ENCODE results near the gene MAGEA4.
"Not testable (repeated sequence)": the region's sequence is repeated elsewhere in the genome, so short reads cannot be mapped to it uniquely, and the experiment has no call there.

MAGEA4 gene, protein sequence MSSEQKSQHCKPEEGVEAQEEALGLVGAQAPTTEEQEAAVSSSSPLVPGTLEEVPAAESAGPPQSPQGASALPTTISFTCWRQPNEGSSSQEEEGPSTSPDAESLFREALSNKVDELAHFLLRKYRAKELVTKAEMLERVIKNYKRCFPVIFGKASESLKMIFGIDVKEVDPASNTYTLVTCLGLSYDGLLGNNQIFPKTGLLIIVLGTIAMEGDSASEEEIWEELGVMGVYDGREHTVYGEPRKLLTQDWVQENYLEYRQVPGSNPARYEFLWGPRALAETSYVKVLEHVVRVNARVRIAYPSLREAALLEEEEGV

DNA sequence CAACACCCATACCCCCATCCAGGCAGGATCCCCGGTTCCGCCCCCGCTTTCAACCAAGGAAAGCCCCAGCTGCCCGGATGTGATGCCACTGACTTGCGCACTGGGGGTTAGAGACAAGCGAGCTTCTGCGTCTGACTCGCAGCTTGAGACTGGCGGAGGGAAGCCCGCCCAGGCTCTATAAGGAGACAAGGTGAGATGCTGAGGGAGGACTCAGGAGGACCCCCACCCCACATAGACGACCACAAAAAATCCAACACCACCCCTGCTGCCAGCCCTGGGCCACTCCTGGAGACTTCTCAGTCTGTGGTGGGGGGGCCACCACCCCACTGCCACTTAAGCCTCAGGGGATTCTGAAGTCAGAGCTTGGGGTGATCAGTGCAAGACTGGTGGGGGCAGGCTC lies at the start of gene MAGEA4:
MAGEA4 (plus strand) TSS at position 110 of the 400 bp plus-strand sequence. CDS start 10,776 bp downstream, outside the sequence.
- no peak for DNase-seq (ENCODE audit: low spot score)

DNA sequence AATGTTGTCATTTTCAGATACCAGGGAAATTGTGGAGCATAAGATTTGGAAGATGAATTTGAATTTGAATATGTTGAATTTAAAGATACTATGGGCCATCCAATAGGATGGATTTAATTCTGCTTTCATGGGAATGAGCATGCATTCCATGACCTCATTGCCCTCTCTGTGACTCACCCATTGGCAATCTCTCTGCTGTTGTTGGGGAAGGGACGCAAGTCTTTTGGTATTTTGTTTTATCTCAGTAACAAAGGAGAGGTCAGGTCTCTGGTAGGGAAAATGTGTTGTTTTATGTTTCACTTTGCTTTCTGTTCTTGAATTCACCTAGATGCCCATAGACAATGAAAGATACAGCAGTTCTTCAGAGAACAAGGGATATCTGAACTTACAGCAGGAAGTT lies 42.1 kb upstream of the MAGEA4 start:
- DNase-seq (ENCODE audit: low spot score) = no peak

DNA sequence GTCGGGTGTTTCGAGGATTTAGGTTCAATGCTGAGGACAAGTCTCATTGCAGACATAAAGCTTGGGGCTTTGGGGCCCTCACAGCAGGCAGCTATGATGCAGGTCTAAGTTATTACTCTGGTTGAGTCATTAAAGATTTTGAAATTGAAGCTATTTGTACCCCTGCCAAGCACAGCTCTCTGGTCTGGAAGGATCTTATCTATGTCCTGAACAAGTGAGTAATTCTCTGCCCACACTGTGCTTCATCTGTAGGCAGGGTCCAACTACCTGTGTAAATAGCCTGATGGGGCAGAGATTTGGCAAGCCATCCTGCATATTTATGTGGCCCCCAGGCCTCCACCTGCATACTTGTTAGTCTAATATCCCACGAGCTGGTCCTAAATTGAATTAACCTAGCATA lies 41.4 kb upstream of the MAGEA4 start:
- DNase-seq (ENCODE audit: low spot score) = no peak

DNA sequence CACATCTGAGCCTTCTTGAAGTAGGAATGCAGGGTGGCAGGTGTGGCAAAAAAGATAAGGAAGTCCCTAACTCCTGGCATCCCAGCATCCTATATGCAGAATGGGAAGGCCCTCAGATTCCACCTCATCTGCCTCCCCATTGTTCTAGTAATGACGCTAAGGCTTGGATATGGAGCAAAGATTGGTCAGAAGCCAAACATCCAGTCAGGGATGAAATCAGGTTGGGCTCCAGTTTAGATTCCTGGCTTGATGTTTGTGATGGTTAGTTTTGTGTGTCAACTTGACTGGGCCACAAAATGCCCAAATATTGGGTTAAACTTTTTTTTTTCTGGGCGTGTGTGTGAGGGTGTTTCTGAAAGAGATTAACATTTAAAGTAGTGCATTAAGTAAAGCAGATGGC lies 39.6 kb upstream of the MAGEA4 start:
- DNase-seq (ENCODE audit: low spot score) = no peak

DNA sequence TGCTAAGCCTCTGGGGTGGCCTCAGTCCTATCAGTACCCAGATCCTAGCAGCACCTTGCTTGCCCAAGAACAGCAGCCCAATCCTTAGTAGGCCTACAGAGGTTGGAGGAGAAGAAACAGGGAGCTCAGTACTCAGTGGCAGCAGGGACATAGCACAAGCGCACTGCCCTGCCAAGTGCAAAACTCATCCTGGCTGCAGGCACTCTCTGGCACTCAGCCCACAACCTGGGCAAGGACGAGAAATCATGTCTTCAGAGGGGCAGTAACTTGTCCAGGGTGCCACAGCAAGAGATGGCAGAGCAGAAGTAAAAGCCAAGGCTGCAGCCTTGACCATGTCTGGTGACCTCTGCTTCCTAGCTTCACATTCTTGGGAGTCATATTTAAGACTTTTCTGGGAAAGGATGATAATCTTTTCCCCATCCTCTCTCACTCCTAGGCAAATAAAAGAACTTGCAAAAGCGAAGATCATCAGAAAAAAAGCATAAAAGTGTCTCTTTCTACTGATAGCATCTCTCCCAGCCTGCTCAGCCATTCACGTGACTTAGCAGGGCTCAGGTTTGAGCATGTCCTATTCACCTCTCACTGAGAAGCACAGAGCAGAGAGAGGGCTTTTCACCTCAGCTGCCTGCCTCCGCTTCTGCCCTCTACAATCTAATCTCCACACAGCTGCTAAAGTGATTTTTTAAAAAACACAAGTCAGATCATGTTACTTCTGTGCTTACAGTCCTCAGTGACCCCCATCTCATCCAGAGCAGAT lies 37.2 kb upstream of the MAGEA4 start:
- no peak for DNase-seq (ENCODE audit: low spot score)

DNA sequence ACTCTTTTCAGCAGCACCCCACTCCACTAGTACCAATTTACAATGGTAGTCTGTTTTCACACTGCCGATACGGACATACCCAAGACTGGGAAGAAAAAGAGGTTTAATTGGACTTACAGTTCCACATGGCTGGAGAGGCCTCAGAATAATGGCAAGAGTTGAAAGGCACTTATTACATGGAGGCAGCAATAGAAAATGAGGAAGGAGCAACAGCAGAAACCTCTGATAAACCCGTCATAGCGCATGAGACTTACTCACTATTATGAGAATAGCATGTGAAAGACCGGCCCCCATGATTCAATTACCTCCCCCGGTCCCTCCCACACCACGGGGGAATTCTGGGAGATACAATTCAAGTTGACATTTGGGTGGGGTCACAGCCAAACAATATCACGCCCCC lies 34.1 kb upstream of the MAGEA4 start:
- DNase-seq (ENCODE audit: low spot score) = no peak

DNA sequence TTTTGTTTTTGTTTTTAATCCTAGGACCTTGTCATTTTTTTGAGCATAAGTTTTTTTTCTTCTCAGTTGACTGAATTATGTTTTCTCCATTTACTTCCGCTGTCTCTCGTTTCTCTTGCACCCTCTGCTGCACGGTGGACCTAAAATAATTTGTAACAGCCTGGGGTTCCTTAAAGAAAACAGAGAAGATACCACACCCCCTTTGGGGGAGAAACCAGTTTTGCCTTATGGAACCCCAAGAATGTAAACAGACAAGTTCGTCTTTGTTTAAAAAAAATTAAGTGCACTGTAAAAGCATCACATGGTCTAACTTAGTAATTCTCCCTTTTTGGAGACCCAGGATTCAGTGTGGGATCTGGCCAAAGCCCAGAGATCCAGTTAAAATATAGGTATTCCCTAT lies 32.8 kb upstream of the MAGEA4 start:
- no peak for DNase-seq (ENCODE audit: low spot score)

DNA sequence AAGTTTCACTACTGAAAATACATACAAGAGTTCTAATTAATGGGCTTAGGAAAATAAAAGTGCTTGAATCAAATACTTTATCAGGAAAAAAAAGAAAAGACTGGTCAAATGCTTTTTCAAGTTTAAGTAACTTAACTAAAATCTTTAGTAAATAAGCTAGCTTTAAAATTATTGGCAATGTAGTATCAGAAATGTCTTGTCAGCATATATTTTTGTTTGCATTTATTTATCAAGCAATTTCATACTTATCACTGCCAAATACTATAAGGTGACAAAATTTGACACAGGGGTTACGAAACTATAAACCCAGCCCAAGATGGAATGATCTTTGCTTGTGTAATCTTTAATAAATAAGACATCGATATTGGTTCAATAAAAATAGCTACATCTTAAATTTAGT lies 31.8 kb upstream of the MAGEA4 start:
- no peak for DNase-seq (ENCODE audit: low spot score)

DNA sequence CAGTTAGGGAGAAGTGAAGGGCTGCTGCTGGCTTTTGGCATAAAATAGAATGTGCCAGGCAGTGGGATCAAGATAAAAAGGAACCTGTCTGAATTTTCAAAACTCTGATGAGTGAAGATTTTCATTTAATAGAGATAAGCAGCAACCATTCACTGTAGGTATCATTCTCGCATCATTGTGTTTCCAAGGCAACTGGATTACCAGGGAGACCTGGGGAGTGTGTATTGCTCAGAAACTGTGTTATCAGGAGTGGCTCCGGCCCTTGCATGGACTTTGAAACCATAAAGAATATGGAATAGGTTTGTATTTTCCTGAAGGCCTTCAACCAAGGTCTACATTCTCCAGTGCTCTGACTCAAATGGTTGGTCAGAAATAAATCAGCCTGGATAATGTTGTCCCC lies 23.3 kb upstream of the MAGEA4 start:
- no peak for DNase-seq (ENCODE audit: low spot score)

DNA sequence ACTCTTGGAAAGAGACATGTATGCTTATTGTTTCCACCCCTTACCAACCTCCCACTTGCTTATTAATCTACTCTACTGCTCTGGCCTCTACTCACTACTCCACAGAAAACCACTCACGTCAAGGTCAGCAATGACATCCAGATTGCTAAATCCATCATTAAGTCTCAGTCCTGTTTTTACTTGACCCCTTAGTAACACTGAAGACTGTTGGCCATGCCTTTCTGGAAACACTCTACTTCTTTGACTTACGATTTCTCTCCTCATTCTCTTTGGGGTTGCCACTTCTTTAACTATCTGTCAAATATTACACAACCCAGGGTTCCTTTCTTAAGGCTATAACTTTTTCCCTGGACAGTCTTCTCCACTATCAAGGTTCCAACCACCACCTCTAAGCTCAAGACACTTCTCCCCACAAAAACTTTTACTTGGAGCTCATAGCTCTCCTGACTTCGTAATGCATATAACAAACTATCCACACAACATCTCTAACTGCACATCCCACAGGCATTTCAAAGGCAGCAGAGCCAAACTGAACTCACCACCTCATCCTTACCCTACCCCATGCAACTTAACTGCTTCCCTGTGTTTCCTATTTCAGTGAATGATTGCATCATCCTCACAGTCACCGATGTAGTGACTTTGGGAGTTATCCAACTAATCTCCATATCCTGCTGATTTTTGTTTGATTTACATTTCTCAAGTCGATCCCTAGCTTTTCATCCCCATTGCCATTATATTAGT lies 15.8 kb upstream of the MAGEA4 start:
- DNase-seq (ENCODE audit: low spot score) = no peak

DNA sequence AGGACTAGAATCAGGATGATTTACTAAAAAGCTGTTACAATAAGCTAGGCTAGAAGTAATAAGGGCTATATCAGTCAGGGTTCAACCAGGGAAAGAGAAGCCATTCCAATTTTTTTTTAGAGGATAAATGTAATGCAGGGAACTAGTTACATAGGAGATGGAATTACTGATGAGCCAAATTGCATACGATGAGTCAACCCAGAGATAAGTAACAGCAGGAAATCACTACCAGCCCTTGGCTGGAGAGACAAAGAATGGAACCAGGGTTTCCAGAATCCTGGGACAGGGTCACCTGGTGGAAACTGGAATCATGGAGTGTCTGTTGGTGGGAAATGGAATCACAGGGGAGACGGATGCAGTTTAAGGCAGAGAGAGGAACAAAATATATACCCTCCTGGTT lies 13.1 kb upstream of the MAGEA4 start:
- no peak for DNase-seq (ENCODE audit: low spot score)

DNA sequence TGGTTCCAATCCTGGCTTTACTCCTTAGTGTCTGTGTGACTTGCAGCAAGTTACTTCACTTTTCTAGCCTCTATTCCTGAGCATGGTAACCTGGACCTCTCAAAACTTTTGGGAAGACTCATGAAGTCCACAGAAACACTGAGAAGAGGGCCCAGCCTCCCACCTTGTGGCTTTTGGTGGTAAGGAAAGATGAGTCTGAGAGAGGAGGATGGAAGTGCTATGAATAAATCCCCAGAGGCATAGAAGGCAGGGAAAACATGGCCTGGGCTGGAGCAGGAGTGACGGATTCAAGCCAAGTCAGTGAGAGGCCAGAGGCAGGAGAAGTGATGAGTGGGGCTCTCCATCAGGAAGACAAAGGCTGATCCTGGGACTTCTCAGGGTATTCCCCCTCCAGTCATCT lies 10.9 kb upstream of the MAGEA4 start:
- no peak for DNase-seq (ENCODE audit: low spot score)

DNA sequence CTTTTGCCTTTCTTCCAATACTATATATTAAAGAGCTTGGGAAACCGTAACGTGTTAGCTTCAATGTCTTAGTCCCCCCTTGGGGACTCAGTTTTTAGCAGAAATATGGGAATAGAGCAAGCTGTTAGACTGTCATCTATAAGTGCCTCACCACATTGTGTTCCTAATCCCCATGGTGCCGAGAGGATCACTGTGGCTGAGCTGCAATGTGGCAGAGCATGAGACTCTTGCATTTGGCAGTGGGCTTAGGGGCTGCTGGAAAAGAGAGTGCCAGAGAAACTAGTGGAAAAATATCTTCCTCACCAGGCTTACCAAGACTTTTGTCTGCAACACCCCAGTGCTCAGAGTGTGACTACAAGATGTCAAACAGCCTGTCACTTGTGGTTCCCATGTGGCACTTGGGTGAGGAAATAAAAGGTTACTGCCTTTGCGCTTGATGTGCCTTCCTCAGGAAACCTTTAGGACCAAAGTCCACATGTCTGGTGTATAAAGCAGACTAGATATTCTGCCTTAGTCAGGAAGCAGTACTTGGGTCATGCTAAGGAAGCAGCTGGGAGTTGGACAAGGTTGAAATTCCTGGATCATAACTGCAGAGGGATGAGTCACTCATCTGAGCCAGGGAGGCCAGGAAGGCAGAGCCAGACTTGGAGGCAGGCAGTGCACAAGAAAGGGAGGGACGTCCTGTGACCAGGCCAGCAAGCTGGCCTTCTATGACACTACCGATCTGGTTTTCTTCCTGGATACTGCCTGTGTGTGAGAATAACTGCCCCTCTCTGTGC lies 9.7 kb upstream of the MAGEA4 start:
- DNase-seq (ENCODE audit: low spot score) = no peak

DNA sequence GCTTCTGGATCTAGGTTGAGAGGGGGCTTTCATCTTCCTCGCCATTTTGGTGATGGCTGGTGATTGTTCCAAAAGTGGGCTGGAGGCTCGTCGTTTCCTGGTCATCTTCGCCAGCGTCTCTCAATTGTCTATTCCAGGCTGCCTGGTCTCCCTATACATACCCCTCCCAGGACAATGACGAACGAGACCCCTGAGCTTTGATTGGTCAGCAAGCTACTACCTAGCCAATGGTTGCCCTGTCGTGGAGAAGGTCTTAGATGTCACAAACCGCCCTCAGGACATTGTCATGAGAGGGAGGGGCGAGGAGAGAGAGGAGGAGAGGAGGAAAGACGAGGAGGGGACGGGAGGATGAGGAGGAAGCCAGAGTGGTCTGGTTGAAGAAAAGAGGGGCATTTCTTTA lies 7.7 kb upstream of the MAGEA4 start:
- no peak for DNase-seq (ENCODE audit: low spot score)

DNA sequence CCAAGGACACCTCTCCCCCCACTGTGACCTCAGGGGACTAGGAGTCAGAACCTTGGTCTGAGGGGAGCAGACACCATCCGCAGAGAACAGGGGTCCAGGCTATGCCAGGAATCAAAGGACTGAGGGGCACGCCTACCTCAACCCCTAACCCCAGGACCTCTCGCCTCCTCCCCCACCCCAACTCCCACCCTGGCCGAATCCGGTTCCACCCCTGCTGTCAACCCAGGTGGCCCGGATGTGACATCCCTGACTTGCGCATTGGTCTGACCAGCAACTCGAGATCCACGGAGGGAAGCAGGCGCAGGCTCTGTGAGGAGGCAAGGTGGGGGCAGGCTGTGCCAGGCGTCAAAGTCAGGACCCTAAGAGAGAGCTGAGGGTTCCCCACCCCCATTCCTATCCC lies 468 bp upstream of the MAGEA4 start:
- DNase-seq (ENCODE audit: low spot score) = no peak

DNA sequence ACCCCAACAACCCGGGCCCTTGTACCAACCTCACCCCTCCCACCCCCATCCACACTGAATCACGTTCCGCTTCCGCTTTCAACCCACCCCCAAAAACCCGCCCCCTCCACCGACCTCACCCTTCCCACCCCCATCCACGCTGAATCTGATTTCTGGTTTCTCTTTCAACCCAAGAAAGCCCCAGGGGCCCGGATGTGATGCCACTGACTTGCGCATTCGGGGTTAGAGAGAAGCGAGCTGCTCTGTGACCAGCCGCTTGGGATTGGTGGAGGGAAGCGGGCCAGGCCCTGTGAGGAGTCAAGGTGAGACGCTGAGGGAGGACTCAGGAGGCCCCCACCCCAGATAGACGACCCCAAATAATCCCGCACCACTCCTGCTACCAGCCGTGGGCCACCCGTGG lies 6.0 kb downstream of the MAGEA4 start:
- not testable (repeated sequence) for DNase-seq (ENCODE audit: low spot score)

DNA sequence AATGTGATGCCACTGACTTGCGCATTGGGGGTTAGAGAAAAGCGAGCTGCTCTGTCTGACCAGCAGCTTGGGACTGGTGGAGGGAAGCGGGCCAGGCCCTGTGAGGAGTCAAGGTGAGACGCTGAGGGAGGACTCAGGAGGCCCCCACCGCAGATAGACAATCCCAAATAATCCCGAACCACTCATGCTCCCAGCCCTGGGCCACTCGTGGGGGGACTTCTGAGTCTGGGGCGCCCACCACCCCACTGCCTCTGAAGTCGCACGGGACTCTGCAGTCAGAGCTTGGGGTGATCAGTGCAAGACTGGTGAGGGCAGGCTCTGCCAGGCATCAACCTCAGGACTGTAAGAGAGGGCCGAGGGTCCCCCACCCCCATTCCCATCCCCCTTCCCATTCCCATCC lies 6.9 kb downstream of the MAGEA4 start:
- no peak for DNase-seq (ENCODE audit: low spot score)

DNA sequence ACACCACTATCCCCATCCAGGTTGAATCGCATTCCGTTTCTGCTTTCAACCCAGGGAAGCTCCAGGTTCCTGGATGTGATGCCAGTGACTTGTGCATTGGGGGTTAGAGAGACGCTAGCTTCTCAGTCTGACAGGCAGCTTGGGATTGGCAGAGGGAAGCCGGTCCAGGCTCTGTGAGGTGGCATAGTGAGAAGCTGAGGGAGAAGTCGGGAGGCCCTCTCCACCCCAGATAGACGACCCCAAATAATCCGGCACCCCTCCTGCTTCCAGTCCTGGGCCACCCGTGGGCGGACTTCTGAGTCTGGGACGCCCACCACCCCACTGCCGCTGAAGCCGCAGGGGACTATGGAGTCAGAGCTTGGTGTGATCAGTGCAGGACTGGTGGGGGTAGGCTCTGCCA lies 7.4 kb downstream of the MAGEA4 start:
- no peak for DNase-seq (ENCODE audit: low spot score)

DNA sequence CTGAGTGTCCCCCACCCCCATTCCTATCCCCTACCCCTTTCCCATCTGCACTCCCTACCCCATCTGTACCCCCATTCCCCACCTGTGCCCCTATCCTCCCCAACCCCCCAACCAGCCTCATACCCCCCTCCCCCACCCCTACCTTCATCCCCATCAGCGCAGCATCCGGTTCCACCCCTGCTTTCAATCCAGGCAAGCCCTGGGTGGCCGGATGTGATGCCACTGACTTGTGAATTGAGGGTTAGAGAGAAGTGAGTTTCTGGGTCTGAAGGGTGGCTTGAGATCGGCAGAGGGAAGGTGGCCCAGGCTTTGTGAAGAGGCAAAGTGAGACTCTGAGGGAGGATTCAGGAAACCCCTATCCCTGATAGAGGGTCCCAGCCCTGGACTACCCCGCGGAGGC lies 7.8 kb downstream of the MAGEA4 start:
- no peak for DNase-seq (ENCODE audit: low spot score)

DNA sequence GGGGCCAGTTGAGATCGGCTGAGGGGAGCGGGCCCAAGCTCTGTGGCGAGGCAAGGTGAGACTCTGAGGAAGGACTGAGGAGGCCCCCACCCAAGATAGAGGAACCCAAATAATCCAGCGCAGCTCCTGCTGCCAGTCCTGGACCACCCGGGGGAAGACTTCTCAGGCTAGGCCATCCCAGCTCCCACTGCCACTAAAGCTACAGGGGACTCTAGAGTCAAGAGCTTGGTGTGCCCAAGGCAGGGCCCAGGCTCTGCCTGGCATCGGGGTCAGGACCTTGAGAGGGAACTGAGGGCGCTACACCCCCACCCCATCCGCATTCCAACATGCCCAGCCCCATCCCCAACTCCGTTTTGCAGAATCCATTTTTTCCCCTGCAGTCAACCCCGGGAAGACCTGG lies 8.6 kb downstream of the MAGEA4 start:
- no peak for DNase-seq (ENCODE audit: low spot score)

DNA sequence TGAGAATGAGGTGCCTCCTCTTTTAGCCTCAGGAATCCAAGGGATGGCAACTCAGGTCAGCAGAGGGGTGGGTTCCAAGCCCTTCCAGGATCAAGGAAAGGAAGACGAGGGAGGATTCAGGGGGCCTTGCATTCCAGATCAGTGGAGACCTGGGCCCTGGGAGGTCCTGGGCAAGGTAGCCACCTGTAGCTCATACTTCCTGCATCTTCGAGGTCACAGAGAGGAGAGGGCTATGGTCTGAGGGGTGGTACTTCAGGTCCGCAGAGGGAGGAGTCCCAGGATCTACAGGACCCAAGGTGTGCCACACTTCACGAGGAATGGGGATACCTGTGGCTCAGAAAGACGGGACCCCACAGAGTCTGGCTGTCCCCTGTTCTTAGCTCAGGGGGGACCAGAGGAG lies 9.2 kb downstream of the MAGEA4 start:
- no peak for DNase-seq (ENCODE audit: low spot score)

DNA sequence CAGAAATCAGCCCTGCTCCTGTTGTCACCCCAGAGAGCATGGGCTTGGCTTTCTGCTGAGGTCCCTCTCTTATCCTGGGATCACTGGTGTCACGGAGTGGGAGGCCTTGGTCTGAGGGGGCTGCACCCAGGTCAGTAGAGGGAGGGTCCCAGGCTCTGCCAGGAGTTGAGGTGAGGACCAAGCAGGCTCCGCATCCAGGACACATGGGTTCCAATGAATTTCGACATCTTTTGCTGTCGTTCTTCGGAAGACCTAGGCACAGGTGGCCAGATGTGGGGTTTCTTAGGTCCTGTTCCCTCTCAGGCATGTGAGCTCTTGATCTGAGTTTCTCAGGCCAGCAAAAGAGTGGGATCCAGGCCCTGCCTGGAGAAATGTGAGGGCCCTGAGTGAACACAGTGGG lies 10.0 kb downstream of the MAGEA4 start:
- DNase-seq (ENCODE audit: low spot score) = no peak
